Inflammatory macrophage treated with lipopolysaccharide for 1 hour (primary cell): Measurements from ENCODE around the gene FCHSD2.

Experiments
- DNase-seq, 2 donors: peaks; one replicate each; pipeline ENCODE4 v3.0.0-alpha.2; 2020 to 2022

Gene FCHSD2

GRCh38 chr11:73171436-73172161 lies 29.5 kb upstream of the FCHSD2 start:
- DNase-seq: peak in 1 of 2 donors; percentile 44

GRCh38 chr11:73170140-73170539 lies 28.0 kb upstream of the FCHSD2 start:
- DNase-seq: no peak

- DNase-seq: no peak
Measured at GRCh38 chr11:73168925-73169579, 26.9 kb upstream of the FCHSD2 start.

GRCh38 chr11:73167363-73167954 lies 25.3 kb upstream of the FCHSD2 start:
- DNase-seq: no peak

- DNase-seq: peak; percentile 53 to 71
Measured at GRCh38 chr11:73164803-73165540, 22.9 kb upstream of the FCHSD2 start.

- no peak for DNase-seq
Measured at GRCh38 chr11:73163638-73164174, 21.6 kb upstream of the FCHSD2 start.

GRCh38 chr11:73162196-73162740 lies 20.1 kb upstream of the FCHSD2 start:
- peak; percentile 59 to 80 for DNase-seq

GRCh38 chr11:73160005-73160760 lies 18.1 kb upstream of the FCHSD2 start:
- DNase-seq: peak in 1 of 2 donors; percentile 50

- DNase-seq: no peak
Measured at GRCh38 chr11:73159297-73159696, 17.2 kb upstream of the FCHSD2 start.

GRCh38 chr11:73158356-73159051 lies 16.4 kb upstream of the FCHSD2 start:
- no peak for DNase-seq

GRCh38 chr11:73157101-73158010 lies 15.2 kb upstream of the FCHSD2 start:
- peak; percentile 77 to 90 for DNase-seq

- no peak for DNase-seq
Measured at GRCh38 chr11:73156686-73157085, 14.6 kb upstream of the FCHSD2 start.

- DNase-seq: no peak
Measured at GRCh38 chr11:73156114-73156513, 14.0 kb upstream of the FCHSD2 start.

- no peak for DNase-seq
Measured at GRCh38 chr11:73155102-73155501, 13.0 kb upstream of the FCHSD2 start.

GRCh38 chr11:73154178-73154577 lies 12.1 kb upstream of the FCHSD2 start:
- DNase-seq: peak; percentile 61 to 66

- DNase-seq: no peak
Measured at GRCh38 chr11:73152861-73153483, 10.9 kb upstream of the FCHSD2 start.

- no peak for DNase-seq
Measured at GRCh38 chr11:73152086-73152853, 10.2 kb upstream of the FCHSD2 start.

- DNase-seq: no peak
Measured at GRCh38 chr11:73151416-73151815, 9.3 kb upstream of the FCHSD2 start.

- no peak for DNase-seq
Measured at GRCh38 chr11:73149105-73149504, 7.0 kb upstream of the FCHSD2 start.
